Measurements from ENCODE around the gene PRPSAP1. TPM values are rescaled to one million over a fixed set of nuclear protein-coding genes. Genes with fewer than 3 reads are reported as not detected.

PRPSAP1 gene
- total RNA-seq (2021; fragmentation: NEBNext Ultra II Directional; extraction: Animal tissue kit (Norgen Biotek cat#: 25700)) (42.8 and 54.2 TPM in 2 replicates), polyA plus RNA-seq (2011; rRNA removed) (32.0 and 42.5 TPM in 2 replicates), polyA minus RNA-seq (2011; rRNA and poly(A)+ RNA removed) (74.0 and 76.2 TPM in 2 replicates)
- polyA plus RNA-seq (2011; cell fraction: cytosol; rRNA removed): 51.3 TPM
- 44.8 TPM for polyA plus RNA-seq (2011; cell fraction: nucleus; rRNA removed)
- 35.8 to 39.2 TPM (median 37.3 TPM) in 4 replicates for polyA plus RNA-seq (2012, experiment 1 of 2)
- 24.0 TPM for polyA plus RNA-seq (2012, experiment 2 of 2)
- polyA plus RNA-seq (2013, experiment 1 of 2): 23.9 TPM
- 22.1 TPM for polyA plus RNA-seq (2013, experiment 2 of 2)
- polyA minus RNA-seq (2011; cell fraction: cytosol; rRNA and poly(A)+ RNA removed): 30.1 TPM
- 37.5 TPM for polyA minus RNA-seq (2011; cell fraction: nucleus; rRNA and poly(A)+ RNA removed)
- long read RNA-seq, experiment 1, transcript PRPSAP1-206 (10 exons, 3,660 nt): major isoform, 19 of 42 reads
- long read RNA-seq, experiment 1, partial matches to known transcripts: 11 of 42 reads
- long read RNA-seq, experiment 1, other reads (novel, unspliced or antisense): 12 of 42 reads
- long read RNA-seq, experiment 2, partial matches to known transcripts: 1 of 4 reads
- long read RNA-seq, experiment 2, other reads (novel, unspliced or antisense): 1 of 4 reads

GRCh38 chr17:76353599-76354316, at the start of gene PRPSAP1:
PRPSAP1 (minus strand) TSS chr17:76353916; CDS start chr17:76353703, 213 bp downstream.
- DNase-seq (ENCODE audit: low read depth in 1 of 2, low spot score in 2 of 2) (peak; percentile 68 to 91), FAIRE-seq (no peak)
- 1% methylated on average over 52 of the region's 75 CpGs; no CpG with 5 or more reads in 1 of the 2 experiments for WGBS, 2 experiments (ENCODE audit: extremely low coverage in 1 of 2, insufficient coverage in 1 of 2, insufficient read length in 1 of 2, insufficient replicate concordance in 2 of 2, low coverage in 1 of 2, low lambda C conversion rate in 2 of 2, missing lambda C conversion rate in 1 of 2)
- peak within 1 kb of the TSS; percentile 99 for H2BK120ac ChIP-seq (replicated peaks; ENCODE audit: low read depth, low read length)
- H4K5ac ChIP-seq (ENCODE audit: insufficient read length, low read depth, low read length): peak within 1 kb of the TSS; percentile 99
- H2BK5ac ChIP-seq (ENCODE audit: low read depth, low read length): peak within 1 kb of the TSS; percentile 100
- peak within 1 kb of the TSS; percentile 93 for H3K56ac ChIP-seq (replicated peaks; ENCODE audit: insufficient read length, low read depth, low read length)
- peaks cover 0 to 6% (median 0%) of the 10 kb centered on the region in 4 experiments; a peak in 3 of 7 replicates for H3K4me1 ChIP-seq (replicated peaks in 1 of 4; ENCODE audit: control insufficient read depth in 3 of 4, insufficient read depth in 4 of 4, low read length in 3 of 4)
- no peaks in the 10 kb centered on the region for H3K9me3 ChIP-seq (ENCODE audit: insufficient read depth in 2 of 2, low read depth in 1 of 2, low read length in 1 of 2)
- H3K23me2 ChIP-seq (ENCODE audit: low read depth, low read length): peaks cover 9% of the 10 kb centered on the region; the same call in 1 of the 2 replicates
- peak within 1 kb of the TSS; percentile 67 to 87 (median 72) for H3K4me3 ChIP-seq (ENCODE audit: extremely low read depth in 1 of 4, insufficient read depth in 2 of 4, low read depth in 3 of 4, low read length in 4 of 4)
- H4K91ac ChIP-seq (replicated peaks; ENCODE audit: insufficient read length, low read length): peak within 1 kb of the TSS; percentile 100
- ChIA-PET POLR2A (ENCODE audit: partially characterized antibody) (interaction anchor here (0.6 to 2.3 kb wide), 11 partner anchors 9 to 375 kb away, joined by 3 to 15 read pairs (median 5); partner anchors contain the start of genes ACOX1, SPHK1 and TEN1), CTCF (ENCODE audit: partially characterized antibody) (interaction anchor here (0.6 to 29.3 kb wide), 11 partner anchors 8 to 328 kb away, joined by 3 to 635 read pairs (median 4); partner anchors contain the start of gene SPHK1)
- no peaks in the 10 kb centered on the region for H3K27me3 ChIP-seq (replicated peaks in 1 of 4; ENCODE audit: control insufficient read depth in 3 of 4, extremely low read depth in 1 of 4, insufficient read depth in 3 of 4, low read length in 3 of 4)
- H2BK12ac ChIP-seq (ENCODE audit: low read depth, low read length): peak within 1 kb of the TSS; percentile 71; the same call in 1 of the 2 replicates
- H3K14ac ChIP-seq (ENCODE audit: insufficient read length): peak within 1 kb of the TSS; percentile 67
- peak within 1 kb of the TSS; percentile 92; the same call in 1 of the 2 replicates for H2BK15ac ChIP-seq (ENCODE audit: low read length)
- H2BK20ac ChIP-seq (ENCODE audit: low read length): peak within 1 kb of the TSS; percentile 95; the same call in 1 of the 2 replicates
- peaks cover 0 to 10% of the 10 kb centered on the region in 2 experiments; a peak in 1 of 4 replicates for H3K79me2 ChIP-seq (ENCODE audit: control insufficient read depth in 1 of 2, insufficient read depth in 2 of 2, low read length in 2 of 2)
- peak within 1 kb of the TSS; percentile 100 for H3K18ac ChIP-seq (ENCODE audit: extremely low read depth, low read length)
- peak within 1 kb of the TSS; percentile 91 for H3K4ac ChIP-seq (replicated peaks; ENCODE audit: insufficient read length, low read depth, low read length)
- H4K8ac ChIP-seq (ENCODE audit: extremely low read depth, insufficient read depth, low read length): peak within 1 kb of the TSS; percentile 99
- peaks cover 0 to 4% of the 10 kb centered on the region in 2 experiments for H4K20me1 ChIP-seq (replicated peaks in 1 of 2; ENCODE audit: control insufficient read depth in 1 of 2, insufficient read depth in 2 of 2, low read length in 2 of 2)
- H2AK5ac ChIP-seq (ENCODE audit: low read depth, low read length): 0 out of 2 replicates have a peak within 1 kb of the TSS, but pooled peaks have one; percentile 68
- H3K79me1 ChIP-seq (ENCODE audit: low read depth, low read length): peaks cover 4% of the 10 kb centered on the region; the same call in 1 of the 2 replicates
- H3K9ac ChIP-seq (replicated peaks in 1 of 4; ENCODE audit: extremely low read depth in 1 of 4, low read depth in 3 of 4, low read length in 3 of 4): peak within 1 kb of the TSS; percentile 59 to 97 (median 90)
- H2AFZ ChIP-seq (ENCODE audit: low read length): peak within 1 kb of the TSS; percentile 100
- H3K23ac ChIP-seq (ENCODE audit: insufficient read length): no peak within 1 kb of the TSS
- peak within 1 kb of the TSS; percentile 94 to 100 for H3K4me2 ChIP-seq (ENCODE audit: insufficient read depth in 1 of 2, low read depth in 2 of 2, low read length in 2 of 2)
- no peaks in the 10 kb centered on the region for H3K36me3 ChIP-seq (ENCODE audit: control insufficient read depth in 2 of 4, insufficient read depth in 4 of 4, low read length in 3 of 4)
- peak within 1 kb of the TSS; percentile 100 for H3K27ac ChIP-seq (ENCODE audit: low read depth, low read length)
- TF ChIP-seq CTBP2 (IDR thresholded peaks at IDR 0.05; ENCODE audit: borderline replicate concordance, insufficient read depth, insufficient read length, low read length) (no peak), ATF3 (IDR thresholded peaks at IDR 0.05; ENCODE audit: insufficient read depth, low read depth, low read length) (no peak), HDAC2 (IDR thresholded peaks at IDR 0.05; ENCODE audit: borderline replicate concordance in 1 of 2, low read depth in 2 of 2, low read length in 2 of 2) (no peak; a peak in 1 of 4 replicates), JUN (IDR thresholded peaks at IDR 0.05; ENCODE audit: low read depth, low read length) (no peak)
